NT2/D1 (cell line): ENCODE measurements around the gene NLRP1.

ENCODE experiments used
- SUZ12 ChIP-seq: IDR thresholded peaks from 2 replicates; pipeline ENCODE4 v1.6.1; 2011; ENCODE audit not compliant: insufficient read length, insufficient read depth; ENCODE audit errors: extremely low read depth
- YY1 ChIP-seq: IDR thresholded peaks from 2 replicates; pipeline ENCODE4 v1.6.1; 2011; ENCODE audit not compliant: insufficient read length, insufficient read depth
- ZNF274 ChIP-seq: IDR thresholded peaks from 2 replicates; pipeline ENCODE4 v1.6.1; 2011; ENCODE audit warnings: mild to moderate bottlenecking, low read depth, low read length

DNA sequence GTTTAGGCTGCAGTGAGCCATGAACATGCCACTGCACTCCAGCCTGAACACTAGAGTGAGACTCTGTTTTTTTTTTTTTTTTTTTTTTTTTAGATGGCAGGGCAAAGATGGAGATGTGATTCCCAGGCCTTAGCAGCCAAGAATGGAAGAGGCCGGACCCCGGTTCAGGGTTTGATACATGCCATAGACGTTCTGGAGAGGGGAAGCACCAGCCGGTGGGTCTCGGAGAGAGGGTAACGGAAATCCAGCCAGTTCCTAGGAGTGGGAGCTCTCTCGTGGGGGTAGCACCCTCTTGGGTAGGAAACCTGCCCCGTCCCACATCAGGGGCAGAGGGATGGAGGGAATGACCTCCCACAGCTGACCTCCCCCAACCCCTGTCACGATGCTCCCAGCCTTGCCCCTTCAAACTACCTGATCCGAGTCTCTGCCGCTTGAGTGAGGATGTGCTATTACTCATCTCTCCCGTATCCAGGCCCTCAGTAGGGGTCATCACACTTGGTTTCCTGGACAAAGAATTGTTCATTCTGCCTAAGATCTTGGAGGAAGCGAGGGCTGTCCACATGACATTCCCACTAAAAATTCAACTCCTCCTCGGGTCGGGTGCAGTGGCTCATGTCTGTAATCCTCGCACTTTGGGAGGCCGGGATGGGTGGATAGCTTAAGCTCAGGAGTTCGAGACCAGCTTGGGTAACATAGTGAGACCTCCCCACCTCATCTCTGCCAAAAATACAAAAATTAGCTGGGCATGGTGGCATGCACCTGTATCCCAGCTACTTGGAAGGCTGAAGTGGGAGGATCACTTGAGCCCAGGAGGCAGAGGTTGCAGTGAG is 50.6 kb downstream of the NLRP1 start:
- TF ChIP-seq YY1: no peak
- TF ChIP-seq ZNF274: no peak
- no peak for TF ChIP-seq SUZ12
